HG03439 (cell line): ENCODE measurements around the gene GET4.

Experiments
- ATAC-seq: cut with Tn5 transposase; IDR thresholded peaks from one replicate; pipeline ENCODE4 v1.9.1; 2021; ENCODE audit warnings: mild to moderate bottlenecking, moderate library complexity; ENCODE audit not compliant: unreplicated experiment

Gene GET4

GRCh38 chr7:945147-945555 is 68.8 kb downstream of the GET4 start:
- no peak for ATAC-seq

GRCh38 chr7:945556-946255 is 69.4 kb downstream of the GET4 start:
- no peak for ATAC-seq
